ENCODE results near the gene DTNBP1.
"Not testable (repeated sequence)": the region's sequence is repeated elsewhere in the genome, so short reads cannot be mapped to it uniquely, and the experiment has no call there.

Gene DTNBP1

GRCh38 chr6:15555101-15556038, 107.5 kb downstream of the DTNBP1 start:
- no peak for DNase-seq

GRCh38 chr6:15554728-15555100, 108.1 kb downstream of the DTNBP1 start:
- no peak for DNase-seq

- no peak for DNase-seq
Observed at GRCh38 chr6:15553736-15554294, 109.0 kb downstream of the DTNBP1 start.

GRCh38 chr6:15553031-15553430, 109.8 kb downstream of the DTNBP1 start:
- no peak for DNase-seq

GRCh38 chr6:15551798-15552197, 111.0 kb downstream of the DTNBP1 start:
- no peak for DNase-seq

- no peak for DNase-seq
Observed at GRCh38 chr6:15551262-15551661, 111.6 kb downstream of the DTNBP1 start.

GRCh38 chr6:15550546-15551123, 112.2 kb downstream of the DTNBP1 start:
- no peak for DNase-seq

GRCh38 chr6:15549371-15549770, 113.5 kb downstream of the DTNBP1 start:
- no peak for DNase-seq

GRCh38 chr6:15547400-15547799, 115.4 kb downstream of the DTNBP1 start:
- DNase-seq, result no peak

- DNase-seq, result no peak
Observed at GRCh38 chr6:15546591-15546990, 116.2 kb downstream of the DTNBP1 start.

GRCh38 chr6:15544321-15544900, 118.4 kb downstream of the DTNBP1 start:
- no peak for DNase-seq

GRCh38 chr6:15543332-15543917, 119.4 kb downstream of the DTNBP1 start:
- not testable (repeated sequence) for DNase-seq

- no peak for DNase-seq
Observed at GRCh38 chr6:15539722-15540270, 123.0 kb downstream of the DTNBP1 start.

GRCh38 chr6:15538766-15539495, 123.9 kb downstream of the DTNBP1 start:
- no peak for DNase-seq

GRCh38 chr6:15538106-15538505, 124.7 kb downstream of the DTNBP1 start:
- no peak for DNase-seq

GRCh38 chr6:15536198-15536955, 126.5 kb downstream of the DTNBP1 start:
- DNase-seq, result no peak

GRCh38 chr6:15535495-15536197, 127.2 kb downstream of the DTNBP1 start:
- no peak for DNase-seq

- DNase-seq, result no peak
Observed at GRCh38 chr6:15534974-15535373, 127.9 kb downstream of the DTNBP1 start.

GRCh38 chr6:15533379-15534026, 129.3 kb downstream of the DTNBP1 start:
- DNase-seq, result no peak

- DNase-seq, result no peak
Observed at GRCh38 chr6:15531973-15532372, 130.9 kb downstream of the DTNBP1 start.
